SK-N-SH treated with all-trans-retinoic acid at 6 μM for 48 hours (cell line): ENCODE measurements around the gene GALNT6.

Experiments
- GLIS3 ChIP-seq: fragments of 250-450 bp; sonication (Bioruptor Pico); IDR thresholded peaks from 2 replicates; pipeline ENCODE4 v1.5.0; 2020; ENCODE audit warnings: mild to moderate bottlenecking, moderate library complexity
- POU6F1 ChIP-seq: fragments of 250-450 bp; sonication (Bioruptor Pico); IDR thresholded peaks from 2 replicates; pipeline ENCODE4 v1.8.0; 2021; ENCODE audit warnings: low read depth, mild to moderate bottlenecking, moderate library complexity, borderline replicate concordance
- RARB ChIP-seq: fragments of 250-450 bp; sonication (Bioruptor Pico); IDR thresholded peaks from 2 replicates; pipeline ENCODE4 v1.8.0; 2021; ENCODE audit warnings: mild to moderate bottlenecking, moderate library complexity
- SNAI2 ChIP-seq: fragments of 250-450 bp; sonication (Bioruptor Pico); IDR thresholded peaks from 2 replicates; pipeline ENCODE4 v1.5.0; 2020; ENCODE audit warnings: mild to moderate bottlenecking, moderate library complexity
- TOX ChIP-seq: fragments of 250-450 bp; sonication (Bioruptor Pico); IDR thresholded peaks from 2 replicates; pipeline ENCODE4 v1.8.0; 2021; ENCODE audit warnings: mild to moderate bottlenecking, moderate library complexity, borderline replicate concordance
- TSHZ2 ChIP-seq: fragments of 250-450 bp; sonication (Bioruptor Pico); IDR thresholded peaks from 2 replicates; pipeline ENCODE4 v1.5.0; 2020; ENCODE audit warnings: mild to moderate bottlenecking, moderate library complexity
- ZFP30 ChIP-seq: fragments of 450-650 bp; formaldehyde crosslinking; IDR thresholded peaks from 2 replicates; pipeline ENCODE4 v1.5.0; 2022; ENCODE audit warnings: mild to moderate bottlenecking, moderate library complexity
- TF ChIP-seq, protein P1 (sequence below): fragments of 250-450 bp; sonication (Bioruptor Pico); IDR thresholded peaks from 2 replicates; pipeline ENCODE4 v1.8.0; 2020; ENCODE audit warnings: mild to moderate bottlenecking, moderate library complexity, borderline replicate concordance

DNA sequence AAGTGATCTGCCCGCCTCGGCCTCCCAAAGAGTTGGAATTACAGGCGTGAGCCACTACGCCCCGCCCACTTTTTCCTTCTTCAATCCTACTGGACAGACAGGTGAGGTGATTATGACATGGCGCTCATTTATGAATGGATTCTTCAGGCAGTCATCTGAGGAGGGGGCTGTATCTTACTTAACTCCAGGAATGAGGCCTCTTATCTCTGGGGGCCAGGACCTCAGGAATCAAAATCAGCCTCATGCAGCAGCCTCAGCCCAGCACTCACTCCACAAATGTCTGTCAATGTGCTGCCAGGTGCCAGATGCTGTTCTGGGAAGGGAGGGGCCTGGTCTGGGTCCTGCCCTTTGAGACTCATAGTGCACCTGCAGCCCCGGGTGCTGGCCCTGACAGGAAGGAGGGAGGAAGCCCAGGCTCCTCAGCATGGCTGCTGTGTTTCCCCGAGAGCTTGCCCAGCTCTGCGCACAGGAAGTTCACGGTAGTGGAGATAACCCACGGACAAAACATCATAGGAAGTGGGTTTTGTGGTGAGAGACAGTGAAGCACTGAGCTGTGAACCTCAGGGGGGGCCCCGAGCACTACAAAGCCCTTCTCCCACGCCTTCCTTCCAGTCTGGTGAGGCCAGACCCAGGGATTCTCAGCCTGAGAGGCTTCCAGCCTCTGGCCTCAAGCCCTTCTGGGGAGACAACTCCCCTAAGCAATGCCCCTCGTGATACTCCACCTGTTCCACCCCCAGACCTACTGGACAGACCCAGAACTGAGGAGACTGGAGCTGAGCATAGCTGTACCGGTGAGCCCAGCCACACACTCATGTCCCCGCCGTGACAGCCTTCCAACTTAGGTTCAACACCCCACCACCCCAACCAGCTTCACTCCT, 22.3 kb downstream of the GALNT6 start:
- no peak for TF ChIP-seq ZFP30
- TF ChIP-seq, protein P1, sequence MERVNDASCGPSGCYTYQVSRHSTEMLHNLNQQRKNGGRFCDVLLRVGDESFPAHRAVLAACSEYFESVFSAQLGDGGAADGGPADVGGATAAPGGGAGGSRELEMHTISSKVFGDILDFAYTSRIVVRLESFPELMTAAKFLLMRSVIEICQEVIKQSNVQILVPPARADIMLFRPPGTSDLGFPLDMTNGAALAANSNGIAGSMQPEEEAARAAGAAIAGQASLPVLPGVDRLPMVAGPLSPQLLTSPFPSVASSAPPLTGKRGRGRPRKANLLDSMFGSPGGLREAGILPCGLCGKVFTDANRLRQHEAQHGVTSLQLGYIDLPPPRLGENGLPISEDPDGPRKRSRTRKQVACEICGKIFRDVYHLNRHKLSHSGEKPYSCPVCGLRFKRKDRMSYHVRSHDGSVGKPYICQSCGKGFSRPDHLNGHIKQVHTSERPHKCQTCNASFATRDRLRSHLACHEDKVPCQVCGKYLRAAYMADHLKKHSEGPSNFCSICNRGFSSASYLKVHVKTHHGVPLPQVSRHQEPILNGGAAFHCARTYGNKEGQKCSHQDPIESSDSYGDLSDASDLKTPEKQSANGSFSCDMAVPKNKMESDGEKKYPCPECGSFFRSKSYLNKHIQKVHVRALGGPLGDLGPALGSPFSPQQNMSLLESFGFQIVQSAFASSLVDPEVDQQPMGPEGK (CRISPR knock-in tag): no peak
- no peak for TF ChIP-seq SNAI2
- no peak for TF ChIP-seq TOX (CRISPR knock-in tag)
- TF ChIP-seq TSHZ2 (CRISPR knock-in tag): no peak
- no peak for TF ChIP-seq RARB (CRISPR knock-in tag)
- no peak for TF ChIP-seq POU6F1 (CRISPR knock-in tag)
- TF ChIP-seq GLIS3 (CRISPR knock-in tag): no peak
